HuH-7.5 (cell line): ENCODE measurements around the gene RBMS1.

ENCODE experiments used
- DNase-seq: peaks from one replicate; pipeline ENCODE4 v3.0.0; 2011; ENCODE audit warnings: low spot score

Gene RBMS1

DNA sequence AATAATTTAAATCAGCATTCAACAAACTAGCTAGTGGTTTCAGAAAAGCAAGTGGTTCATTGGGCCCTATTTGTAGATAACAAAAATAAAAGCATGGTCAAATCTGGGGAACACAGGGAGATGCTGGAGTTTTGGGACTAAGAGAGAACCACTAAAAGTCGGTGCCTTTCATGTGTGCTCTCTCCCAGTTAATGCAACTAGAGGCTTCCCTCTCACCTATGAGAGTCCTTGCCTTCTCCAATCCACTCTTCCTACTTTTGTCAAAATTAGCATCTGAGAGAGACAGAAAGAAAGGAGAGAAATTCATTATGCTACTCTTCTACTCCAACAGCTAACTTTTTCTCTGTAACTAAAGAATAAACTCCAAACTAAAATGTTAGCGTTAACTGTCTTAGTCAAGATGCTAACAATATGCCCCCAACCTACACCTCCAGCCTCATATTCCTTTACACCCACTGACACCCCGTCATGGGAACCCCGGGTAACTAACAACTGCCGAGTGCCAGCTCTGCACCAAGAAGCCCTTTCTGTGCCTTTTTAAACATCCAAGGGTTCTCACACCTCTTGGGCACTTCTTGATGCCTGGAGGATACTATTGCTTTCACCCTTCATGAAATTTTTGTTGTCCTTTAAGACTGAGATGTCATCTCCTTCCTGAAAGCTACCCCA is 133.4 kb downstream of the RBMS1 start:
- no peak for DNase-seq

DNA sequence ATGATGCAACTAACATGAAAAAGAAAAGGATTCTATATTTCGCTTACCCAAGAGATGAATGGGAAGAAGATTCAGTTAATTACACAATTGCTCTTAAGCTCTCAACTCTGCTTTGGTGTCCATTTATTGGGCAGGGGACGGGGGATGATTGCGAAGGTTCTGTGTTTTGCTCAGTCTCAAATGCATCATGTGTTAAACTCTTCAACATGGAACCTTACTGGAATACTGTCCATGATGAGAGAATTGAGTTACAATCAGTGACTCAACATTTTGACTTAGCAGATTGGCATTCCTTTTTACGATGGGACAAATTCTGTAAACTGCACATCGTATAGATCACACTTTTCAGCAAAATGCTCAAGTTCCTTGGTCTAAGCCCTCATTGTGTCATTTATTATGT is 135.6 kb downstream of the RBMS1 start:
- no peak for DNase-seq

DNA sequence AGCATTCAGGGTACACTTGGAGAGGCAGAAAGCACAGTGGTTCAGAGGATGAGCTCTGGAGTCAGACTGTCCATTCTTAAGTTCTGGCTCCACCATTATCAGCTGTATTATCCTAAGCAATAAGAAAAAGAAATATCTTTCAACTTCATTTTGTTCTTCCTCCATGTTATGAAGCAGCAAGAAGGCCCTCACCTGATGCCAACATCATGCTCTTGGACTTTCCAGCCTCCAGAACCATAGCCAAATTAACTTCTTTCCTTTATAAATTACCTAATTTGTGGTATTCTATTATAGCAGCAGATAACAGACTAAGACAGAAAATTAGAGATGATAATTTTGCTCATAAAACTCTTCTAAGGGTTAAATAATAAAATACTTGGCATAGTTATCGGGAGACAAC is 137.1 kb downstream of the RBMS1 start:
- no peak for DNase-seq

DNA sequence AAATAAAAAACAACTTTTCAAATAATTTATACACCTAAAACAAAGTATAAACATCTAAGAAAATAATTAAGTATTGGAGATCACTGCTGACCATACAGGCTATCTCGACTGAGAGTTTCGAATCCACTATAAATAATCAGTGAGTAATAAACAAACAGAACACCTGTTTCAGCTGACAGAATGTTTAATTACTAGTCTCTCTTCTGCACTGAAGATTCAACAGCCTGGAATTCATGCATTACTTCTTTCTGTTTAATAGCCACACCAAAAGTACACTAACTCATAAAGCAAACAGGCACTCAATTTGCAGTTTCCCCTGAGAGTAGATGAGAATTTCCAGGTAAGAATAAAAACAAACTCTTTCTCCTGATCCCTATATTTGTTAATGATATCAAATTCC is 138.5 kb downstream of the RBMS1 start:
- DNase-seq = no peak

DNA sequence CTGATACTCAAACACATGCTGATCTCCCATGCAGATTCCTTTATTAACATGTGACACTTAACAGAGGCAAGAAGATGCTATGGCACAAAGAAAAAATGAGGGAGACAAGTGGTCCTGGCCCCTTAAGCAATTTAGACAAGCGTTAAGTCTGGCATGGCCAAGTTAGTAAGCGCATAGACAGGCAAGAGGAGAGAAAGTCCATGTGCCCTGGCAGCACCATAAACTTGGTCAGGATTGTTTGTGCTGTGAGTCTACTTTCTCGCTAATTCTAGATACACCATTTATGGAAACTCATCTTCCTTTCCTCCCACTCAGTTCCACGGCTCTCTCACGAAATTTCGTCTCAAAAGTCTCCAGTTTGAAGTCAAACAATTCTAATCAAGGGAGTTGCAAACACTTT is 138.9 kb downstream of the RBMS1 start:
- no peak for DNase-seq

DNA sequence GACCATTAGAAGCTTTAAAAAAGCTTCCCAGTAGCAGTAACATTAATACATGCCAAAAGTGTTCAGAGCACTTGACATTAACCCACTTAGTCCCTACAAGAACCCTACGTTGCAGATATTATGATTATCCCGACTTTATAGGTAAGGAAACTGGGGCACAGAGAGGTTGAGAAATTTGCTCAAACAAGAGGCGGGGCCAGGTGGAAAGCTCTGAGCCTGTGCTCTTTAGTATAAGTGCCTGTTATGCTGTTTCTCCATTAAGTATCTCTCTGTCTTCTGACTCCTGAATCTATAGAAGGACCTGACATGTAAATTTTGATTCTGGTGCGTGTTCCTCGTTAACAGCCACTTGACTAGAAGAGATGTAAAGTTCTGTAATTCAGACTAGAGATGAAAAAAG is 139.8 kb downstream of the RBMS1 start:
- DNase-seq = no peak

DNA sequence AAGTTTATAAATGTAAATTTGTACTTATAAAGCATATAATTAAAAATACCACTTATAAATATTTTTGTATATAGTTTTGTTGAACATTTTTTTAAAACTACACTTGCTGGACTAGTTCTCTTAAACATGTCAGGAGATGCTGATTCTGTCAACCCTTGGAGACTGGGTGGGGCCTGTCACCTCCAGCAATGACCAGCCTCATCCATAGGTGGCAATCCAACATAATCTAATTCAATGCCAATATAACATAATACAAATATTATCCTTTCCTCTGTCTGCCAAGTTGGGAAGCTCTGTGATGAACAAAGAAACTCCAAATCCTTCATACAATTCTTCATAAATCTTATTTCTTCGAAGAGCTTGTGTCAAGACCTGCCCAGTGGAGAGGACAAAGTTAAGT is 140.4 kb downstream of the RBMS1 start:
- DNase-seq = no peak

DNA sequence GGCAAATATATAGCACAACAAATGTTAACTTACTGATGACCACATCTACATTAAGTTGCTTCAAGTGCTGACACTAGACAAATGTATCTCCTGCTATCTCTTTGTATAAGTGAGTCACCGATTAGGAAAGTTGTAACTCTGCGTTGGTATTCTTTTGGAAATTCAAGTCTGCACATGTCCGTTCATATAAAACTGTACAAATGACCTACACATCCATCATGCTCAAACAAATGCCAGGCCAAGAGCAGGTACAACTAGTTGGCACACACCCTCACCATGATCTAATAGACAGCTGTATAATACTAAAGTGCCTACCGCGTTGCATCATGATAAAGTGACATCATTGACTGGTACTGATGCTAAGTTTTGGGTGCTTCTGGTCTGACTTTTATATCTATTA is 141.1 kb downstream of the RBMS1 start:
- no peak for DNase-seq

DNA sequence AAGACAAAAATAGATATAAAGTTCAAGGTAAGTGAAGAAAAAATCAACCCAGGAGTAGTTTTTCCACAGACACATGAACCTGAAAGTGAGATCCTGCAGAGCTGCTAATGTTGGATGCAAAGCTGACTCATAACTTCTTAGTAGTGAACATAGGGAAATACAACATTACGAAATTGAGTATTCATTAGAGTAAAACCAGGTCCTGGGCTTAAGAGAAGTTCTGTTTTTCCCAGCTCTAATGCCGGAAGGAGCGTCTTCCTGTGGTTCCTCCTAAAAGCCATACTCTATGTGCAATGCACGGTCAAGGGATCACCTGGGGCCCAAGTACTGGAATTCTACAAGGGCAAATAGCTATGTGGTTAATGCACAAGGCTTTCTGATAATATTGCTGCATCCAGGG is 141.7 kb downstream of the RBMS1 start:
- DNase-seq = no peak

DNA sequence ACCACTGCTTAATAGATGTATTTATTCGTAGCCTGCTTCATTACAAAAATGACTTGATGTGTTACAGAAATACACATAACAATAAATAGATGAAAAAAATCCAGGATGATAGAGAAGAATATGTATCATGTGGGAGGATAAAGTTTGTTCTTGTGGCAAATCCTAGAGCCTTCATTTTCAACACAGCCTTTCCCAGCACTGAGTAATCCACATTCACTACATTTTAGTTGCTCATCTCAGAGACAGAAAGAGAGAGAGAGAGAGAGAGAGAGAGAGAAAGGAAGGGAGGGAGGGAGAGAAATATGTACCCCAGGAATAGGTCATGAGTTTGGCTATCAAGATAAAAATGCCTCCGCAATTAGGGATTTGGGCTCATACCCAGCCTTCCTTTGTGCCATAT is 144.3 kb downstream of the RBMS1 start:
- DNase-seq = no peak

DNA sequence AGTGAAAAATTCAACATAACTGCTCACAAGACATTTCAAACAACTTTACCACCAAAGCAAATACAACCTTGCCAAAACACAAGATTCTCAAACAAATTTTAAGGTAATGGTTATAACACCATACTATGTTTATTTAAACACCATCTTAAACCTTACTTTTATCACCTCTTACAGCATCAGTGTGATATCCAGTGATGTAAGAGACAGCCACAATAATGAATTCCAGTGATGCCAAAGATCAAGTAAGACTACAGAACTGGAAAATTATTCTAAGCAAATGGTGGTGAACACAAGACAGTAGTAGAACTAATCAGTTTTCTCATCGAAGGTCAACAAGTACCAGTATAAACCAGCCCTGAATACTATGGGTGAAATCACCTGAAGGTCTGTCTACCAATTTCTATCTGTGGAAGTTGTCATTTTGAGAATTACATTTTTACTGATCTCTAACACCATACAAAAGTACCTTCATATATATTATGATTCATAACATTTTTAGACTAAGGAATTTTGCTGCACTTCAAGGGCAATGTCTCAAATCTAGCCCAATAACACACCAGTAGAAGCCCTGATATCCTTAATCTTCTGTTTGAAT is 146.2 kb downstream of the RBMS1 start:
- no peak for DNase-seq

DNA sequence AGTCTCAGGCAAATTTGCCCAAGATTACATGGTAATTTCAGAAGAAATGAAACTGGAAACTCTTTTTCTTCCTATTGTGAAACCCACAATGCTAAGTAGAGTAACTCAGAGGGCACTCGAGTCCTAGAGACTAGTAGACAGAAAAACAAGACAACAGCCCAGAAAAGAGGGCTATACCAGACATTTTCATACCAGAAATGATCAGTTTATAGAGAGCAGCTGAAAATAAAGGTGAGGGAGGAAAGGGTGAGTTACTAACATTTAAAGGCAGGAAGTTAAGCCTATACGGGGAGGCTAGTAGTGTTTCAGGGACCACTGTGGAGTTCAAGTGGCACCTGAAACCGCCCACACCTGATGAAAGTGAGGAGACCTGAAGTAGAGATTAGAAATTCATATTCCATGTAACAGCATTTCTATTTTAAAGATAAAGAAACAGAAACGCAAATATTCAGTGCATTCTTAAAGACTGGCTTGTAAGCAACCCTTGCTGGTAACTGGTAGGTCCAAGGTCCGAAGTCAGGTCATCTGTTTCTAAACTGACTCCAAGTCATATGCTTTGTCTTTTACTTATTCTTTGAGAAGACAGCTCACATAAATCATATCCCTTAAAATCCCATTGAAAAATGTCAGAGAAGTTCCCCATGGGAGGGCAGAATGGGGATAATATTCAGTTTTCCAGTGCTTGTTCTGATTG is 148.4 kb downstream of the RBMS1 start:
- no peak for DNase-seq

DNA sequence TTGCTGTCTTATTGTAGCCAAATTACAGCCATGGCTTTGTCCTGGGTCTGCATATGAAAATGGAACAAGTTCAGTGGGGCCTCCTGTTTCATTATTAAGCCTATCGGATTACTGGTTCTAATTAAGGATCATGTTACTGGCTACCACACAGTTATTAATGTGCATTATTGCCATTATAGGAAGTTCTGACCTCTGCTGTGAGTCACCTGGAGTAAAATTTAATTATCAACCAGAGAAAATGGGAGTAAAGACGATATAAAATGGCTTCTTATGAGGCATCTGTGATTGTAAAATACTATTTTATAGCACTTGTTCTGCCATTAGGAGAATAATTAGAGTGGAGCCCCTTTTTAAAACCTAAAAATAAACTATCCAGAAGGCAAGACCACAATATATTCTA is 150.2 kb downstream of the RBMS1 start:
- no peak for DNase-seq

DNA sequence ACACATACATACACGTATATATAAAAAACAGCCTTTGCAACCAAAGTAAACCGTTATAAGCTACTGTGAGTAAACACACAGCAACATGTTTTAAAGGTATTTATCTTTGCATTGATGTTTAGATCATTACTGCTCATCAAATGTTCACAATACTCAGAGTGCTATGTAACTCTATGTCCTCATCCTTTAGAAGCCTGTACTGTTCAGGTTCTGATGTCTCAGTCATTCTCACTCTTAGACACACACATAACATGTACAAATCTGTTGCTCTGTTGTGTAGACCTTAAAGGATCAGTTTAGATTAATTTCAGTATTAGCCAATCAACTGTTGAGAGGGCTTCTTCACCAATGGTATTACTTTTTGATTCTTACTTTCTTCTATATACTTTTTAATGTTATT is 153.9 kb downstream of the RBMS1 start:
- no peak for DNase-seq

DNA sequence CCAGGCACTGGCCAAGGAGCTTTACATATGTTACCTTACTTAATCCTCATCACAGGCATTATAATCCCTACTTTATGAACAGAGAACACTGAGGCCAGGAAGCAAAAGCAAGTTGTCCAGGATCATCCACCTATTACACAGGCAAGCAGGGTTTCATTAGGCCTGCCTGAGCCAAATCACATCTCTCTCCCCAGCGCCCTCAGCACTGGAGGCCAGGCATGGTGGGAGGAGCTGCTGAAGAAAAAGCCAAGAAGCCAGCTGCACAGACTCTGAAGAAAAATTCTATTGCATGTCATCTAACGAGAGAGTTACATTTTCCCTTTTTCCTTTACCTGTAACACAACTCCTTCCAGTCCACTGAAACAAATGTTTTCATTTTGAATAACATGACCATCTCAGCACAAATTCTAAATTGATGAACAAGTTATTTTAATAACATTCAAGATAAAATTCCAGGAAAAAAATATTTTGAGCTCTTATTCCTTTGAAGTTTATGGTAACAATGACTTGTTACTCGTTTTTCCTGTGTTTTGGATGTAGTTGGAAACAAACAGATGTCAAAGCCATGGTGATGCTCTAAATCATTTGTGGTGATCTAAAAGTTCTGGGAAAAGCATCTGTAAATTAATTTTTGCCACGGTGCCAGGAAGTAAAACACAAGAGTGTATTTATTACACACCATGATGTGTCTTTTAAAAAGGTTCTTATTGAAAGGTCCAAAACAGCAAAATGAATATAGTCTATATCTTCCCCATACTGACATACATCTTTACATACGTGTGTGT is 154.5 kb downstream of the RBMS1 start:
- DNase-seq = no peak

DNA sequence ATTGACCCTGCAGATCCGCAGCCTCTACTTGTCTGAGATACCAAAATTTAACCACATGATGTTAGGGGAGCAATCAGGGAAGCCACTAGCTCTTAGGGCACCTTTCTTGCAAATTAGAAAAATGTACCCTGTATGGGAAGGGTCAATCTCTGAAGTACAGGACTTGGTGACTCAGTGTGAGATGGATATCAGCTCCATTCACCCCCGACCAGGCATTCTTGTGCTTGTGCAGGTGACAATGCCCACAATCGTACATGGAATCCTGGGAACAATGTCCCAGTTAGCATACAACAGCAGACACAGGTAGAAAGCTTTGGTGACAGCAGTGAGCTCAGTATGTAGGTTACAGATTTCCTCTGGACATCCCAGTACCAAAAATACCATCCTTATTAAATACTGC is 155.9 kb downstream of the RBMS1 start:
- DNase-seq = no peak

DNA sequence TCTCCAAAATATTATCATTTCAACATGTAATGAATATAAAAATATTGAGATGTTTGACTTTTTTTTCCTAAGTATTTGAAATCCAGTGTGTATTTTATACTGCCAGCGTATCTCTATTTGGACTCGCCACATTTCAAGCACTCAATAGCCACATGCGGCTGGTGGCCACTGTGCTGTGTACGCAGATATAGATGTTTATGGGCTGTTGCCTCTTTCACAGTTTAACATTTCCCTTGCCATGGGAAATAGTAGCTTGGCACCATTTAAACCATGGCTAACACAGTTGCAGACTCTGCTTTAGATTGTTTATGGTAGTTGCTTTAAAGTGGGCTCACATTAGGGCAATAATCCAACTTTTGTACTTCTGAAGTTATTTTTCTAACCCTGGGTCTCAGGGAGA is 157.0 kb downstream of the RBMS1 start:
- DNase-seq = no peak

DNA sequence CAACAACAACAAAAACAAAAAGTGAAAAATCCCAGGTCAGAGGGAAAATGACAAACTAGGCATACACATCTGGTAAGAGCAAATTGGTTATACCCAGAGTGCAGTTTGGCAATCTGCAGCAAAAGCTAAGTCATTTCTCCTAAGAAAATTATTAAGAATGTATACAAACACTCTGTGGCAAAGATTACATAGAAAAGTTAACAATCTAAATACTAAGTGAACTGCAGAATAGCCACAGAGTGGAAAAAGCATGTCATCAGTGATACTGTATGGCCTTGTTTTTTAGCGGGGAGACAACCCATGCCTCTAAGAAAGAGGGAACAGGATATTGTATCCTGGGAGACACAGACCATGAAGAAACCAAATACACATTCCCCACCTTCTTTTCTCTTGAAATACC is 157.5 kb downstream of the RBMS1 start:
- DNase-seq = no peak

DNA sequence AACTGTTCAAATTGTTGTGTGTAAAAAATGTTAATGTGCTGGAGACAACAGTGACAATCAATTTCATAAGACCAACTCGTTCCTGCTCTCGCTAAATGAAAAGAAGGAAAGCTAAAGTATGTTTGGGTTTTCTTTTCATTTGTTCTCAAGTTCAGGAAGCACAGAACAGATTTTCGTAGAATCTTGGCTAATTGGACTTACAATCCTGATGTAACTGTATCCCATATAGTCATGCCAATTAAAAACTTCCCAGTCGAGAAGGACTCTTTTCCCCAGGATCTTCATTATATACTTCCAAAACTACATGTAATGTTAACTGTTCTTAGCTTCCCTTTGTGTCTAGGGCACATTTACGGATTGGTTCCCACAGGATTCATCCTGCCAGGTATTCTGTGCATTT is 158.2 kb downstream of the RBMS1 start:
- DNase-seq = no peak

DNA sequence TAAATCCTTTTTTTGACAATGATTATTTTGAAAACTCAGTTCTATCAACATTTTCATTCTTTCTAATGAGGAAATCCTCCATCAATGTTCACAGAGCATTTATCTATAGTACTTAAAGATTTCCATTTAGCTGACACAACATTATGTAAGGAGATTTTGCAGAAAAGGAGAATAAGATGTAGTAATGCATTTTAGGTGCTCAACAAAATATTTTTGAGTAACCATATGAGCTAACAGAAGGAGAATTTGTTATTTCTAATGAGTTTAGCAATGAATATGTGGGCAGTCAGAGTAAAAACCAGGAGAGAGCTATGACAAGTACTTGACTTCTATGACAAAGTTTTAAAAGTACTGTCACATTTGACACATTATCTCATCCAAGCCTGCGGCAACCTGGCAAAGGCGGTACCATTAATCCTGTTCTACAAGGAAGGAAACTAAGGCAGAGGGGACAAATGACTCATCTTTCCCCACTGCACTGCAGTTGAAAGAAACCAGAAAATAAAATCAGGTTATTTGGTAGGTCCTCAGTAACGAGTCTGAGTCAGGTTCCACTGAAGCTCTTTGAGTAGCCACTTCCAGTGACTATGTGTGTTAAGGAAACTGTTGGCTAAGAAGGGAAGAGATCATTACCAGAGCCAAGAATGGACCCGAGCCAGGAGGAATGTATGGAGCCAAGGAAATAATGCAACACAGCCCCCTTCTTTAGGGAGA is 159.4 kb downstream of the RBMS1 start:
- DNase-seq = no peak

DNA sequence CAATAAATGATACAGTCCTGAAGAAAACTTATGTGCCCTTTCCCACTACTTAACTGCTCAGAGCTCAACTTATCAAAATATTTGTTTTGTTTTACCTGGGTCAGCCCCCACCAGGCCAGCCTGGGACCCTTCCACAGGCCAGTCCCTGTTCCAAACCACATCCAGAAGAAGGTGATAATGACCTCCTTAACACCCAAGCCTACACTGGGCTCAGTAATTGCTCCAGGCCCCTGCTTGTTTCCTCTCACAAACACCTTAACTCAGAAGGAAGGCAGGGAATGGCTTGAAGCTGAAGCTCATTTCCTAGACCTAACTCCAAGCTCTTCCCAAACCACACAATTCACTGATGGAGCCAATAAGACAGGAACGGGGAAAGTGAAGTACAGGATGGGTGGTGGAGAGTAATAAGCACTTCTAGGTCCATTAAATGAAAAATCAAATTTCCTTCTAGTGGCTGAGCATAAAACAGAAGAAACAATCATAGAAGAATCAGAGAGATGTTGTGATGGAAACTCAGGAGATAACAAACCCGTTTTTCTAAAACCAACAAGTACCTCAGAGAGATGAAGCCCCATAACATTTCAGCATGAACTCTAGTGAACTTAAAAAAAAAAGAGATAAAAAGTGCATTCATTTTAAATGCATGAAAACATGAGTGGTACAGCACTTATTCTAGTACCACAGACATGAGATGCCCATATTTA is 160.1 kb downstream of the RBMS1 start:
- DNase-seq = no peak

DNA sequence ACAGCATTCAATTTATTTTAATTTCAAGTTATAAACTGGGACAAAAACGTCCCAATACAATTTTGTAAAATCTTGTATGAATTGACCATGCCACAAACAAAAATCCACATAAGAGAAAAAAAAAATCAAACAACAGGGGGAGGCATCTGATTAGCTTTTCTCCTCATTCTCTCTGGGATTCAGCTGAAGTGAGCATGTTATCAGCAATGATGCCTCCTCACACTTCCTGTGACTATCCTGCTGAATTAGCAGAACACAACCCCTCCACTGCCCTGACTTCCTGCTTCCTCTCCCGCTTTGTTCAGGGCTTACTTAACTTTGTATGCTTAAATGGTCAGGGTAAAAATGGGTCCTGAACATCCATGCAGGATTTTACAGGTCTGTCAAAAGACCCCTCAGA is 161.3 kb downstream of the RBMS1 start:
- no peak for DNase-seq
